GM21825 (cell line): ENCODE results near the gene PLXDC2.
"Not testable (repeated sequence)": the region's sequence is repeated elsewhere in the genome, so short reads cannot be mapped to it uniquely, and the experiment has no call there.

Experiments used
- ATAC-seq: cut with Tn5 transposase; IDR thresholded peaks from one replicate; pipeline ENCODE4 v1.9.1; 2021; ENCODE audit warnings: mild to moderate bottlenecking, moderate library complexity; ENCODE audit not compliant: unreplicated experiment

Gene PLXDC2

DNA sequence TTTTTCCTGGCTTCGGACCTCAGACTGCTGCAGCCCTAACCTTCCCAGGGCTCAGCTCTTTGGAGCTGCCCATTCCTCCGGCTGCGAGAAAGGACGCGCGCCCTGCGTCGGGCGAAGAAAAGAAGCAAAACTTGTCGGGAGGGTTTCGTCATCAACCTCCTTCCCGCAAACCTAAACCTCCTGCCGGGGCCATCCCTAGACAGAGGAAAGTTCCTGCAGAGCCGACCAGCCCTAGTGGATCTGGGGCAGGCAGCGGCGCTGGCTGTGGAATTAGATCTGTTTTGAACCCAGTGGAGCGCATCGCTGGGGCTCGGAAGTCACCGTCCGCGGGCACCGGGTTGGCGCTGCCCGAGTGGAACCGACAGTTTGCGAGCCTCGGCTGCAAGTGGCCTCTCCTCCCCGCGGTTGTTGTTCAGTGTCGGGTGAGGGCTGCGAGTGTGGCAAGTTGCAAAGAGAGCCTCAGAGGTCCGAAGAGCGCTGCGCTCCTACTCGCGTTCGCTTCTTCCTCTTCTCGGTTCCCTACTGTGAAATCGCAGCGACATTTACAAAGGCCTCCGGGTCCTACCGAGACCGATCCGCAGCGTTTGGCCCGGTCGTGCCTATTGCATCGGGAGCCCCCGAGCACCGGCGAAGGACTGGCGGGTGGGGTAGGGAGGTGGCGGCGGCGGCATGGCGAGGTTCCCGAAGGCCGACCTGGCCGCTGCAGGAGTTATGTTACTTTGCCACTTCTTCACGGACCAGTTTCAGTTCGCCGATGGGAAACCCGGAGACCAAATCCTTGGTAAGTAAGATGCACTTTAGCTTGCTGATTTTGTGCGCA is at the start of gene PLXDC2:
TSS of gene PLXDC2 (plus strand) at position 22 of the 820 bp plus-strand sequence.
- peak; percentile 48 for ATAC-seq

DNA sequence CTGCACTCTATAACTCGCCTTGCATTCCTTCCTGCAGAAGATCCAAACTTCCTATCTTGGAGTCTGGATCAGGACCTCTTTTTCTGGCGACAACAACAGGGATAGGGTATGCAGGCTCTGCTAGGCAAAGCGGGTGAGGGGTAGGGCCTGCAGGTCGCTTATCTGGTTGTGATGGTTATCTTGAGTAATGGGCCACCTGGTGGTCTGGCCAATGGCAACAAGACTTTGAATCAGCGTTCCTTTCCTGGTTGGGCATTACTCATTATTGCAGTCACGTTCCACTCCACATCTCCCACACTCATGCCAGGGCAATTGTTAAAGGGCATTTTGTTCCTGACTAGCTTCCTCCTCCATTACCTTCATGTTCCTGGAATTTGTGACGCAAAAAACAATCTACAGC is 48.4 kb upstream of the PLXDC2 start:
- ATAC-seq, result no peak

DNA sequence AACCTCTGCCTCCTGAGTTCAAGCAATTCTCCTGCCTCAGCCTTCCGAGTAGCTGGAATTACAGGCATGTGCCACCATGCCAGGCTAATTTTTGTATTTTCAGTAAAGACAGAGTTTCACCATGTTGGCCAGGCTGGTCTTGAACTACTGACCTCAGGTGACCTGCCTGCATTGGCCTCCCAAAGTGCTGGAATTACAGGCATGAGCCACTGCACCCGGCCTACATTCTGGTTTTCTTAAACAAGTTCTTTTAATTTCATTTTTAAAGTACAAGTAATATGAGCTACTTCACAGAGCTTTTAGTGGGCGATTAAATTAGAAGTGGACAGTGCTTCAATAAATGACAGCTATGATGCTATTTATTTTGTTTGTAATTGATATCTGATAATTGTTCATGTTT is 46.4 kb upstream of the PLXDC2 start:
- not testable (repeated sequence) for ATAC-seq

DNA sequence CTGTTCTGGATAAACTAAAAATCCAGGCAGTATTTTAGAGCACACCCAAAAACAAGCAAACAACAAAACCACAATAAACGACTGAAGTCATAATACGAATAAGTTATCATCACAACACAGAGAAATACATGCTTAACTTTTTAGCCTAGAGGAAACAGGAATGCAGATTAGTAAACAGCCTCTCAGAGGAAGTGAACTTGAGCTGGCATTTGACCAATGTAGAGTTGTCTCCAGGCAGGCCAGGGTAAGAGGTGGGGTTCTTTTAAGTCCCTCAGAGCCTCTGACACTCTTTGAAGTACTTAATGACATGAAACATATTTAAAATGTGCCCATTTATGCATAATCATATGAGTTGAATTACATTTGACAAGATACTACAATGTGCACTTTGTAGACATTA is 43.3 kb upstream of the PLXDC2 start:
- ATAC-seq, result no peak

DNA sequence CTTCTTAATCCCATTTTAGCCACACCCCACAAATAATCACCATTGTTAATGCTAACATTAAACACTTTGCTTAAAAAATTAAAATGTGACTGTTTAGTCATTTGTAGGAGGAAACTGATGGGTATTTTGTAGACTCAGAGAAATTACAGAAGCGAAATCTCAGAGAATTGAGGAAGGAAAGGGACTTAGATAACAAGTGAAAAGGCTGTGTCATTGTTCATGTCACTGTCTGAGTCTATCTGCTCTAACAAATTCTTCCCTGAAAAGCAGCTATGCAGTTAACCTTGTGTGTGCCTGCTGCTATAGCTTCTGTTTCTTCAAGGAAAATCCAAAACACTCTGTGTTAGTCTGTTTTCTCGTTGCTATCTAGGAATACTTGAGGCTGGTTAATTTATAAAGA is 40.9 kb upstream of the PLXDC2 start:
- ATAC-seq, result no peak

DNA sequence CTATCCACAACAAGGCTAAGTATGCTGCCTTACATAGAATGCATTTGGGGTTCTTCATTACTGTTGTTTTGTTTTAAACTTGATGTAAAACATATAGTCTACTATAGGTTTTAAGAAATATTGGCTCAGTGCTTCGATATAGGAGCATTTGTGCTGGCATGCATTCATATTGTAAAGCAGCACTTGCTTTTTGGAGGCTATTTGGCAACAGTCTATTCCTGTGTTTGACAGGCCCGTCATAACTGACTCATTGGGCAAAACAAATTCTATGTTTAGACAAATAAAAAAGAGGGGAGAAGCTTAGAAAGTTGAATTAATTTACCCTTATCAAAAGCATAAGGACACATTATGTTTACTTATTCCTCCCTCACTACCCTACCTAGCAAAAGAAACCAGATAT is 38.4 kb upstream of the PLXDC2 start:
- ATAC-seq, result no peak

DNA sequence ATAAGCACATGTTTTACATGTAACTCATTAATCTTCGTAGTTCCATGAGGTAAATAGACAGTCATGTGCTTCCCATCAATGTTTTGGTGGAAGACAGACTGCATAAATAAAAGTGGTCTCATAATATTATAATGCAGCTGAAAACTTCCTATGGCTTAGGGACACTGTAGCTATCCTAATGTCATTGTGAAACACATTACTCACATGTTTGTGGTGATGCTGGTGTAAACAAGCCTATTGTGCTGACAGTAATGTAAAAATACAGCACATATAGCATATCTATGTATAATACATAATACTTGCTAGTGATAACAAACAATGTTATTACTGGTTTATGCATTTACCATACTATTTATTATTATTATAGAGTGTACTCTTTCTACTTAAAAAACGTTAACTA is 37.2 kb upstream of the PLXDC2 start:
- ATAC-seq, result no peak

DNA sequence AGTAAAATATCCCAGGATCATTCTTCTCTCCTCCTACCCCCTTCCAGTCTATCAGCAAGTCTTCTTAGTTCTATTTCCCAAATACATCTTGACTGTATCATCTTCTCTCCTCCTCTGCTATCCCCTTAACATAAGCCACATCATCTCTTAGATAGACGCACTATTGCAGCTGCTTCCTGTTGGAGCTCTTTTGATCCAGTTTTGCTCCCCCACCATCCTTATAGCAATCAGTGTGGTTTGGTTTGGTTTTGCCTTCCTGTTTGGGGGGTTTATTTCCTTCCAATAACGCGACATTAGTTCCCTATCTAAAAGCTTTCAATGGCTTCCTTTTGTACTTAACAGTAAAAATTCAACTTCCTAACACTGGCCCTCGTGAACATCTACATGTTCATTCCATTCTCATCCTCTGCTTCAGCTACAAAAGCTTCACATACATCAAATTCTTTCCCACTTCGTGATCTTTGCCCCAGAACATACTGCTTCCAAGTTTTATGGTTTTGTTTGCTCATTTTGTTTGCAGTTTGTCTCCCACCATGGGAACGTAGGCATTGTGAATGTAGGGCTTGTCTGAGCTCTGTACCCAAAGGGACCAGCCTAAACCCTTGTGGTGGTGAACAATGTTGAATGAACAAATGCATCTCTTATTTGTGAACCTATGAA is 33.7 kb upstream of the PLXDC2 start:
- ATAC-seq, result no peak

DNA sequence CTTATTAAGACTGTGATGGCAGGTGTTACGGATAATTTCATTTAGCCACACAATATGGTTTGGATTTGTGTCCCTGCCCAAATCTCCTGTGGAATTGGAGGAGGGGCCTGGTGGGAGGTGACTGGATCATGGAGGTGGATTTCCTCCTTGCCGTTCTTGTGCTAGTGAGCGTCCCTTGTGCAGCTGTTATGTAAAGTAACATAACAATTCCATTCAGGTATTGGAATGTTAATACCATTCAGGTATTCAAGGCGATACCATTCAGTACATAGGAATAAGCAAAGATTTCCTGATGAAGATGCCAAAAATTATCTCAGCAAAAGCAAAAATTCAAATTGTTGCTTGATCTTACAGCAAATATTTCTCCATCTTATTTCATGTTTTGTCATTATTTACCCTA is 32.5 kb upstream of the PLXDC2 start:
- ATAC-seq, result no peak

DNA sequence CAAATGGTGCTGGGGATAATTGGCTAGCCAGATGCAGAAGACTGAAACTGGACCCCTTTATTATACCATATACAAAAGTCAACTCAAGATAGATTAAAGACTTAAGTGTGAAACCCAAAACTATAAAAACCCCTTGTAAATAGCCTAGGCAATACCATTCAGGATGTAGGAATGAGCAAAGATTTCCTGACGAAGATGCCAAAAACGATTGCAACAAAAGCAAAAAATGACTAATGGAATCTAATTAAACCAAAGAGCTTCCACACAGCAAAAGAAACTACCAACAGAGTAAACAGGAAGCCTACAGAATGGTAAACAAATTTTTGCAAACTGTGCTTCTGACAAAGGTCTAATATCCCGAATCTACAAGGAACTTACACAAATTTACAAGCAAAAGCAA is 30.9 kb upstream of the PLXDC2 start:
- ATAC-seq, result no peak

DNA sequence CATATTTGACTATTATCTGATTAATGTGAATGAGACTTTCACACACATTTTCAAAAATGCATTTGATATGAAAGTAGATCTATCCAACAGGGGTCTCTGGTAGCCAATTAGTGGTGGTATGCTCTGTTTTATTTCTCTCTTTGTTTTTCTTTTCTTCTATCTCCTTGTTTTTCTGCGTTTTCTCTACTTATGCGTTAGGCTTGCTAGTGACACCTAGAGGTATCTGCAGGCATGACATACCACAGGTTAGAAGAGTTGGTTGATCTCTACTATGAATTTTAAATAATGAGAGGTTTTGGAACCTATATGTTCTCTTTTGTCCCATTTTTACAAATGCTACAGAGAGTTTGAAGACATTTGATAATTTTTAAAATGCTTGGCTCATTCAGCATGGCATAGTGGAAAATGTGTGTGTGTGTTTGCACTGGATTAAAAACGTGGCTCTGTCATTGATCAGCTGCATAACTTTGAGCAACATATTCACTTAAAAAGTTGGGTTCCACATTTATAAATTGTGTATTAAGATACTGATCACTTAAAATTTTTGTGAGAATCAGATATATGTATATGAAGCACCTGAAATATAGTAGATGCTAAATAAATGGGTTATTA is 28.1 kb upstream of the PLXDC2 start:
- peak; percentile 74 for ATAC-seq

DNA sequence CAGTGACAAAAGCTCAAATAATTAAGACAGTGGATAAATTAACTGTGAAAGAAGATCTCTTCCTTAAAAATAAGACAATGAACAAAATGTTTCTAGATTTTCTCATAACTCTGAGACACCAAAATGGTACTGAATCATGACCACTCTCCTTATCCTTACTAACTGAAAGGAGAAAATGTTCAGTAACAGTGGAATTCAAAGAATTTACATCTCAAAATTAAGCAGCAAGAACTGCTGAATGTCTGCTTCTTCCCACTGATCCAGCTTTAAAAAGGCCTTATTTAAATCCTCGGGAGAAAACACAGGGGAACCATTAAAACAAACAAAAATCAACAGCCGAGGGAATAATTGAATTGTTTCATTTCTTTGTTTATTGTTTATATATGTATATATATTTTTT is 27.3 kb upstream of the PLXDC2 start:
- ATAC-seq, result no peak

DNA sequence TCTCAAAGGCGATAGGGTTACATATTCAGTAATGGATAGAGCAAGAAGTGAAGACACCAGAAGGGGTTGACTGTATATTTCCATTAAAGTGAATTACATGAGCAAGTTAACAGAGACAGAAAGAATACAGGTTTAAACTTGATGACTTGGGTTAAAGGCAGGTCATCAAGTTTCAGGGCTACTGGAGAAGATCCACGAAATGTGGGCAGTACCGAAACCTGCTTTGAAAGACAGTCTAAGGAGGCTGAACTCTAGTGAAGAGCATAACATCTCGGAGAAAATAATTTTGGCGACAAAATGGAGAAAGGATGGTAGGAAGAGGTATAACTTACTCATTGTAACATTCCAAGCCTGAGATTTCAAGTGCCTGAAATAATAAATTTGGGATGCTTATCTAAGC is 26.6 kb upstream of the PLXDC2 start:
- ATAC-seq, result no peak

DNA sequence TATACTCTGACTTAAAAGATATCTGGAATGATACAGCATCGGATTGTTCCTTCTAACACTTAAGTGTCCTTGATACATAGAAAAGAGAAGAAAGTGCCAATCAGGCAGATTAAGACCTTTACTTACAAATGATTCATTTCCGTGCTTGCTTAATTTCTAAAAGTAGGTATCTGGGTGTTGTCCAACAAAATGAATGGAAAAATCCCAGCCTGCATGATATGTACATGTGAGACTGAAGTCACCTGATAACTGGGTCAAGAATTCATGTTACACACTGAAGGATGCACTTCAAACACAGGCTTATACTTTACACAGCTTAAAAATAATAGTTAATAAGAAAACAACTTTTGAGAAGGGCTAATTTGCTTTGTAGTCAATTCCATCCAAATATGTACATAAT is 25.2 kb upstream of the PLXDC2 start:
- no peak for ATAC-seq

DNA sequence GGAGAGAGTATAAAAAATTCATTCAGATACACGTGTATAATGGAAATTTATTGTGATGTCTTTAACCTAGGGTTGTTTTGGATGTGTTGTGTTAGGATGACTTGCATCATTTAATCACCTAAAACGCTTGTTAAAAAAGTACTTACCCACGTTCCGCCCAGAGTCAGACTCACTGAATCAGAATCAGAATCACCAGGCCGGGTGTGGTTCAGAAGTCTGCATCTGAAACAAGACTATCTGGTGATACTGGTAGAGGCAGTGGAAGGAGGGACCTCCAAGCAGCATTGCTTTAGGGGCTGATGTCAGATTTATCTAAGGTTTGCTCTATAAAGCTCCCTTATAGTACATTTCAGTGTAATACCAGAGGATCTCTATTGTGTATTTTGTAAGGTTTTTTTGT is 20.5 kb upstream of the PLXDC2 start:
- ATAC-seq, result no peak

DNA sequence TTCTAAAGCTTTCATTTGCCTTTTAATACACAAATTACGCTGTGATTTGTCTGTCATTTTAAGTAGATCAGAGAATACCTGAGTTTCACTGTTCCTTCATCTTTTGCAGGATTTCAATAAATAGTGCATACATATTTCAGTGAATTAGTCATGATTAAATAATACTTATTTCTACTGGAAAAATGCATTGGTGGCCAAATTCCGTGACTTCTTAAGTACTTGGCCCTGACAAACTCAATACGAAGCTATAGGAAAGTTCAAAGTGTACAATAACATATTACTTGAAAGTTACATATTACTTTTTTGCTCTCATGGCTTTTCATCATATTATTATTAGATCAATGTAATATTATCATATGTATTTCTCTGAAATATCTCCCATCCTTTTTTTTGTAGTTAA is 16.1 kb upstream of the PLXDC2 start:
- ATAC-seq, result no peak

DNA sequence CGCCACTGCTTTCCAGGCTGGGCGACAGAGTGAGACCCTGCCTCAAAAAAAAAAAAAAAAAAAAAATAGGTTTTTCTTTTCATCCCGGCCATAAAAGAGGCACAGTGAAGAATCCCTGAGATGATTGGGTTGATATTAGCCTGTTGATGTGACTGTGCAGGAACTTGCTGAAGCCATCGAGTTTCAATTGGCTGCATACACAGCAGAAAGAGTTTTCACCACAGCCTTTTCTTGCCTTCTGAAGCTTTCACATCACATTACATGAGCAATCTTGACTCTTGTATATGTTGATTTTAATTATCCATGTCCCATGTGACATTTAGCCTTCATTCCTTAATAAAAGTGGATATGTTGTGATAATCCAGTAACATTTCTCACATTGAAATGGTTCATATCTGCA is 14.9 kb upstream of the PLXDC2 start:
- ATAC-seq, result no peak

DNA sequence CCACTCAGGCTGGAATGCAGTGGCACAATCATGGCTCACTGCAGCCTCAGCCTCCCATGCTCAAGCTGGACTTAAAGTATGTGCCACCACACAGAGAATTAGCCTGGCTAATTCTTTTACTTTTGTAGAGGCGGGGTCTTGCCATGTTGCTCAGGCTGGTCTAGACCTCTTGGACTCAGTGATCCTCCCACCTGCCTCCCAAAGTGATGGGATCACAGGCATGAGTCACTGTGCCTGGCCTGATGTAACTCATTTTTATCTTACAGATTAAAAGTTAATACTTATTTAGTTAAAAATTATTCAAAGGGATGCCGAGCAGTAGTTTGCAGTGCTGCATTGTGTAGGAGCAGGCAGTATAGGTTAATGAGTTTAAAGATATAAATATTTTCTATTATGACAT is 12.6 kb upstream of the PLXDC2 start:
- ATAC-seq, result no peak

DNA sequence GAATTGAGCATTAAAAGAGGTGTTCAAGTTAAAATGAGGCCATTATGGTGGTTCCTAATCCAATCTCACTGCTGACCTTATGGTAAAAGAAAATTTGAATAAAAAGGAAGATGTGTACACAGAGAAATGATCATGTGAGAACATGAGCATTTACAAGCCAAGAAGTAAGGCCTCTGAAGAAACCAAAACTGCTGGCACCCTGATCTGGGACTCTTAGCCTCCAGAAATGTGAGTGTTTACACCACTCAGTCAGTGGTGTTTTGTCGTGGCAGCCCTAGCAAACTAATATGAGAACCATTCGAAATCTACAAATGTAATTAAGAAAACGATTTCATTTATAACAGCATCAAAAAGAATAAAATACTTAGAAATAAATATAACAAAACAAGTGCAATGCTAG is 6.8 kb upstream of the PLXDC2 start:
- no peak for ATAC-seq

DNA sequence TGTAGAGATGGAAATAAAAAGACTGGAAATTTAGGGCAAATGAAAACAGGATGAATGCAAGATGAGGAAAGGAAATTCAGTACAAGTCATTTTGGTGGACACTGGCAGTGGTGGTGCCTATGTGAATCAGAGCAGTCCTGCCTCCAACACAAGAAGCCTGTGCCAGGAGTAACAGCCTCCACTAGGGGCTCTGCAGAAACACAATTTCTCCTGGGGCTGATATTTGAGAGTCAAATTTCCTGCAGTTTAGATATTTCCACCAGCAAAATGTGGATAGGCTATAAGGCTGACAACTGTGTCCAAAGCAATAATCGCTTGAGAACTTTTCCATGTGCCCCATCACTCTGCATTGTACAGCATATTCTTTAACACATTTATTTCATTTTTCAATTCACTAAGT is 4.7 kb upstream of the PLXDC2 start:
- no peak for ATAC-seq

DNA sequence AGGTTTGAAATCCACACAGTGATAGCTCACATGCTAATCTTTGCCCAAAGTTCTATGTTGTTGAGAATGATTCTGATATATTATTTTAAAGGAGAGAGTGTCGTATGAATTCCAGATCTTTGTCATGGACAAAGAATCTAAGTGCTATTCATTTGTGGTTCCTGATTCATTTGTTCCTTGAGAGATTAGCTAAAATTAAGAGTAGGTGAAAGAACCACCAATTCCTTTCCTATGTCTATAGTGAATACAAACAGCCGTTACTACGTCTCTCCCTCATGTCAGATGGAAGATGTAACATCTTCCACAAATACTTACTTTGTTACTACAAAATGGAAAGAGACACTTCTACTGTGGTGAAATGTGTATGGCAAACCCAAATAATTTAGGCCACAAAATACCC is 3.3 kb upstream of the PLXDC2 start:
- ATAC-seq, result no peak

DNA sequence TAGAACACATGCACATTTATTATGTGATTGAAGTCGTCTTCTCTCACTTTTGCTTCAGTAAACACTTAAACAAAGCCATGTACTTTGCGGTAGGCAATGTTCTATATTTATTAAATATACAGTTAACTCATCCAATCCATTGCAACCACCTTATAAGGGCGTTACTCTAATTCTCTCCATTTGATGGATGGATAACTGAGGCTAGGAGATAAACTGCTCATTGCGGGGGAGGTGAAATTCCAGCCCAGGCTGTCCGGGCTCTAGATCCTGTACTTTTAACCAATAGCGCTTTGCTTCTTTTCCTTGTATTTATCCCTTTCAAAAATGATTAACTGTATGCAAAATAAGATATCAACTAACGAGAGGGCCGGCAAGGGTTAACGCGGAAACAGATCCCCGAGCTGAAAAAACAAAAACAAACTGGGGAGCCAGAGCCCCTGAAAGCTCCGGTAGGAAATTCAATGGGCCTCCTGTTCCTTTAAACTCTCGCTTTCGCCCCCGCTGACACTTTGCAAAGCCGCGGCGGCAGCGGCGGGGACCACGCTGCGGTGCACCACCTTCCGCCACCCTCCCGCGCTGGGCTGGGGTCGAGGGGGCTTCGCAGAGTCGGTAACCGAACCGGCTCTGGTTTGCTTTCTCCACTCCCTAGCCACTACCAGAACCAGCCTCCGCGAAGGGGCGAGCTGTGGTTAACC is 1.0 kb upstream of the PLXDC2 start:
- no peak for ATAC-seq
